Left lung (tissue), 10 donors: ENCODE results near the gene GJB5. TPM values are rescaled to one million over a fixed set of nuclear protein-coding genes. Genes with fewer than 3 reads are reported as not detected.
A peak's percentile ranks its signal among the peaks of the same experiment; 100 is the strongest.

Experiments
- ATAC-seq: fragments of 200-7000 bp; cut with Tn5 transposase; one replicate; pipeline ENCODE4 v1.9.1; 2020; ENCODE audit warnings: moderate library complexity
- DNase-seq, 4 donors: peaks; one replicate each; pipeline ENCODE4 v3.0.0-alpha.2; 2013 to 2020
- H3K27ac ChIP-seq, 2 donors: fragments of 200-600 bp; sonication (generic) in 1 of 2; one replicate each; pipeline versions ENCODE4 v1.5.0 to v1.8.0; 2020 to 2021
- H3K27me3 ChIP-seq, 2 donors: fragments of 200-600 bp; sonication (generic) in 1 of 2; one replicate each; pipeline versions ENCODE4 v1.5.0 to v1.8.0; 2020 to 2021
- H3K36me3 ChIP-seq, 2 donors: fragments of 200-600 bp; sonication (generic) in 1 of 2; one replicate each; pipeline versions ENCODE4 v1.5.0 to v1.8.0; 2020 to 2021
- H3K4me1 ChIP-seq, 2 donors: fragments of 200-600 bp; one replicate each; pipeline ENCODE4 v1.8.0; 2021
- H3K4me3 ChIP-seq, 2 donors: fragments of 200-600 bp; sonication (generic) in 1 of 2; one replicate each; pipeline versions ENCODE4 v1.5.0 to v1.8.0; 2020 to 2021; ENCODE audit warnings: mild to moderate bottlenecking in 1 of 2
- H3K9me3 ChIP-seq, 2 donors: fragments of 200-600 bp; sonication (generic) in 1 of 2; one replicate each; pipeline versions ENCODE4 v1.5.0 to v1.8.0; 2020 to 2021
- intact Hi-C, 2 donors: fragments of 100-400 bp; cut with DNase I; formaldehyde crosslinking; loops; one replicate each; pipeline versions ENCODE4 v1.11.2 to v1.14.2; 2022
- polyA plus RNA-seq, 6 donors: library from polyadenylated mRNA; unstranded; fragments of 120-200 nt; gene quantifications; one replicate each; pipeline ENCODE4 v1.2.1, GENCODE V29; 2013; ENCODE audit not compliant: insufficient read length in 6 of 6
- total RNA-seq, 2 donors: library from RNA; stranded (reverse); fragmentation: NEBNext Ultra II Directional; extraction: Animal tissue kit (Norgen Biotek cat#: 25700); gene quantifications; one replicate each; pipeline ENCODE4 v1.2.1, GENCODE V29; 2021
- TF ChIP-seq, protein P1 (sequence below), 2 donors: fragments of 200-600 bp; sonication (generic) in 1 of 2; IDR thresholded peaks; one replicate each; pipeline versions ENCODE4 v1.5.0 to v1.8.0; 2021; ENCODE audit warnings: antibody characterized with exemption in 2 of 2
- donor health status: DM: no; HTN: yes; CAD: no.
- donor health status: DM: no; HTN: no; CAD: no.

The GJB5 gene
- total and polyA plus RNA-seq, 8 donors = 0.17 to 0.43 (median 0.24) TPM; not detected in 2

GRCh38 chr1:34779526-34779925 lies 24.7 kb downstream of the GJB5 start:
- Histone ChIP-seq H3K27me3 (peaks cover 19 to 76% of the 10 kb centered on the region in 2 donors), H3K27ac (no peak overlapping the region), H3K4me3 (no peak overlapping the region), H3K36me3 (no peaks in the 10 kb centered on the region), H3K9me3 (no peaks in the 10 kb centered on the region), H3K4me1 (peaks cover 0 to 4% of the 10 kb centered on the region in 2 donors)
- DNase-seq = peak in 1 of 4 donors; percentile 25
- intact Hi-C loops = no loop called here
- TF ChIP-seq, protein P1, sequence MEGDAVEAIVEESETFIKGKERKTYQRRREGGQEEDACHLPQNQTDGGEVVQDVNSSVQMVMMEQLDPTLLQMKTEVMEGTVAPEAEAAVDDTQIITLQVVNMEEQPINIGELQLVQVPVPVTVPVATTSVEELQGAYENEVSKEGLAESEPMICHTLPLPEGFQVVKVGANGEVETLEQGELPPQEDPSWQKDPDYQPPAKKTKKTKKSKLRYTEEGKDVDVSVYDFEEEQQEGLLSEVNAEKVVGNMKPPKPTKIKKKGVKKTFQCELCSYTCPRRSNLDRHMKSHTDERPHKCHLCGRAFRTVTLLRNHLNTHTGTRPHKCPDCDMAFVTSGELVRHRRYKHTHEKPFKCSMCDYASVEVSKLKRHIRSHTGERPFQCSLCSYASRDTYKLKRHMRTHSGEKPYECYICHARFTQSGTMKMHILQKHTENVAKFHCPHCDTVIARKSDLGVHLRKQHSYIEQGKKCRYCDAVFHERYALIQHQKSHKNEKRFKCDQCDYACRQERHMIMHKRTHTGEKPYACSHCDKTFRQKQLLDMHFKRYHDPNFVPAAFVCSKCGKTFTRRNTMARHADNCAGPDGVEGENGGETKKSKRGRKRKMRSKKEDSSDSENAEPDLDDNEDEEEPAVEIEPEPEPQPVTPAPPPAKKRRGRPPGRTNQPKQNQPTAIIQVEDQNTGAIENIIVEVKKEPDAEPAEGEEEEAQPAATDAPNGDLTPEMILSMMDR (IDR thresholded peaks at IDR 0.05) = no peak
- no peak for ATAC-seq

- intact Hi-C loops = no loop called here
- DNase-seq = no peak
- Histone ChIP-seq H3K27ac (no peak overlapping the region), H3K9me3 (no peaks in the 10 kb centered on the region), H3K4me3 (no peak overlapping the region), H3K4me1 (peaks cover 0 to 4% of the 10 kb centered on the region in 2 donors), H3K36me3 (no peaks in the 10 kb centered on the region), H3K27me3 (peaks cover 19 to 75% of the 10 kb centered on the region in 2 donors)
- TF ChIP-seq, protein P1 (IDR thresholded peaks at IDR 0.05) = no peak
- no peak for ATAC-seq
Observed at GRCh38 chr1:34779962-34780361, 25.1 kb downstream of the GJB5 start.

DNA sequence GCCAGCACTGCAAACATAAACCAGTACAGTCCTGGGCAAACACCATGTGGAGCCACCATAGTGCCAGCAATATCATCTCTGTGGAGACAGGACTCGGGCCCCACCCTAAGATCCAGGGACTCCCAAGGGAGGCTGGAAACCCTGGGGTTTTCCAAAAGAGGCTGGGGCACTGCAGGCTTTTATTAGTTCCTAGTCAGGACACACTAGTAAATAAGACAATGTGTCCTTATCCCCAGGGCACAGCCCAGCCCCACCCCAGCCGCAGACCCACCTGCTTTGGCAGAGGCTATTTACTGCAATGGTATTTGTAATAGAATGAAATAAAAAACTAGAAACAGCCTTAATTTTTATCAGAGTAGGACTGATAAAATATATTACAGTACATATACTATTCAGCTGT lies 25.7 kb downstream of the GJB5 start:
- Histone ChIP-seq H3K4me1 (peaks cover 0 to 4% of the 10 kb centered on the region in 2 donors), H3K4me3 (no peak overlapping the region), H3K9me3 (no peaks in the 10 kb centered on the region), H3K27me3 (peaks cover 19 to 70% of the 10 kb centered on the region in 2 donors), H3K27ac (no peak overlapping the region), H3K36me3 (no peaks in the 10 kb centered on the region)
- DNase-seq (peak in 1 of 4 donors; percentile 65), ATAC-seq (no peak)
- TF ChIP-seq, protein P1 (IDR thresholded peaks at IDR 0.05) = no peak
- intact Hi-C loops = no loop called here

DNA sequence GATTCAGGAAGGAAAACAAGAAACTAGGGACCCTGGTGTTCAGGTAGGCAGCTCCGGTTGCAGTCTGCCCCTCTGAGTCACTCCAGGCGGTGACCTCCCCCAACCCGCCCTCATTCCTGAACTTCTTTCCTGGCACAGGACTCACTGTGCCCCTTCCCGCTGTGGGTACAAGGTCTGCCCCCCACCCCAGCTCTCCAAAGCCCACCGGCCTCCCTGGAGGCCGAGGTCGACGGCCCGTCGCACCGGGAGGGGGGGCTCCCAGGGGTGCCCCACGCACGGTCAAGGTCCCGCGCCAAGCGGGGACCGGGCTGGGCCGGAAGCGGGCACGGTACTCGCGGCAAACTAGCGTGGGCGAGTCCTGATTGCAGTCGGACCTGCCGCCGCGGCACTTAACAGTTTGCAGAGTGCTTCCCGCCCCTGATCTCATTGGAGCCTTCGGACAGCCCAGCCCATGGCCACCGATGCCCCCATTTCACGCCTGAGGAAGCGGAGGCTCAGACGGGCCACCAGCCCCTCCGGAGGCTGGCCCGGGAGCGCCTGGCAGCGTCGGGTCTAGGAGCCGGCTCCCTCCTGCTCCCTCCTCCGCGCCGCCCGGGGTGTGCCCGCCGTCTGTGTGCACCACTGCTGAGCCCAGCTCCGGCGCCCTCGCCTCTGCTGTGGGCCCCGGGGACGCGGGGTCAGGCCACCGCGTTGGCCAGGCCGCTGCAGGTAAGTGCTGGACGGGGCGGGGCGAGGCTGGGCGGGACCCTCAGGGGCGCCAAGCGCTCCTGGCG lies 26.4 kb downstream of the GJB5 start, which contains the start of gene GJB3:
GJB3 (plus strand) TSS at position 144 of the 773 bp plus-strand sequence. CDS start 3,549 bp downstream, outside the sequence.
- Histone ChIP-seq H3K36me3 (no peaks in the 10 kb centered on the region), H3K4me1 (peaks cover 0 to 4% of the 10 kb centered on the region in 2 donors), H3K4me3 (peak within 1 kb of the TSS; percentile 16 to 26), H3K27me3 (peaks cover 19 to 66% of the 10 kb centered on the region in 2 donors), H3K27ac (no peak within 1 kb of the TSS), H3K9me3 (no peaks in the 10 kb centered on the region)
- DNase-seq = peak in 2 of 4 donors; percentile 29 to 79
- peak; percentile 65 for ATAC-seq
- TF ChIP-seq, protein P1 (IDR thresholded peaks at IDR 0.05) = no peak
- intact Hi-C loops = no loop called here

- H3K27me3 ChIP-seq = peaks cover 19 to 61% of the 10 kb centered on the region in 2 donors
- peak in 2 of 4 donors; percentile 22 to 37 for DNase-seq
Observed at GRCh38 chr1:34781844-34782391, 27.1 kb downstream of the GJB5 start.

More at GRCh38 chr1:34781844-34782391, 27.1 kb downstream of the GJB5 start:
- peaks cover 3 to 4% of the 10 kb centered on the region in 2 donors for H3K4me1 ChIP-seq
- TF ChIP-seq, protein P1 (IDR thresholded peaks at IDR 0.05) = no peak
- ATAC-seq = peak; percentile 52
- peak overlapping the region; percentile 16 to 26 for H3K4me3 ChIP-seq
- no peaks in the 10 kb centered on the region for H3K9me3 ChIP-seq
- intact Hi-C loops = no loop called here
- H3K27ac ChIP-seq = no peak overlapping the region
- no peaks in the 10 kb centered on the region for H3K36me3 ChIP-seq
